Measurements from ENCODE around the gene TRAPPC8. TPM values are rescaled to one million over a fixed set of nuclear protein-coding genes. Genes with fewer than 3 reads are reported as not detected.
A peak's percentile ranks its signal among the peaks of the same experiment; 100 is the strongest.

TRAPPC8 gene
- 38.0 and 40.1 TPM in 2 replicates for total RNA-seq (2022)
- Bru-seq, nascent RNA: percentile 90 among the genes with signal in this experiment
- percentile 82 among the genes with signal in this experiment for BruChase-seq, experiment 1, labeled RNA remaining after a 6-hour chase
- percentile 85 among the genes with signal in this experiment for BruChase-seq, experiment 2, labeled RNA remaining after a 2-hour chase
- long read RNA-seq, full-length matches to known transcripts: 1 of 4 reads
- long read RNA-seq, partial matches to known transcripts: 1 of 4 reads
- long read RNA-seq, other reads (novel, unspliced or antisense): 2 of 4 reads

GRCh38 chr18:31942999-31943877 lies at the start of gene TRAPPC8:
TSS of gene TRAPPC8 (minus strand) at chr18:31943128. CDS start at chr18:31942764, 364 bp downstream.
- Mint-ChIP-seq H3K27me3 (ENCODE audit: unreplicated experiment) (no peaks in the 10 kb centered on the region), H3K36me3 (ENCODE audit: insufficient read depth, unreplicated experiment) (peaks cover 35% of the 10 kb centered on the region), H3K9me3 (ENCODE audit: low read depth, unreplicated experiment) (peaks cover 3% of the 10 kb centered on the region), H3K4me1 (ENCODE audit: low read depth, unreplicated experiment) (peaks cover 33% of the 10 kb centered on the region), H3K27ac (ENCODE audit: unreplicated experiment) (peak within 1 kb of the TSS; percentile 99), H3K4me3 (ENCODE audit: low read depth, unreplicated experiment) (peak within 1 kb of the TSS; percentile 99)
- intact Hi-C loops (cut with micrococcal nuclease; ENCODE audit: unreplicated experiment): loop anchor here (5.0 kb wide), 1 partner anchor 149 kb away; the partner anchor contains the start of gene RNF138
- CTCF ChIA-PET: interaction anchor here (0.7 to 2.4 kb wide), 8 partner anchors 12 to 527 kb away, joined by 3 to 10 read pairs (median 4); partner anchors contain the start of gene GAREM1
- no peak for TF ChIP-seq CTCF (IDR thresholded peaks at IDR 0.05; ENCODE audit: unreplicated experiment)
- peak; percentile 98 for DNase-seq
- TSS peak; percentile 95 for BruUV-seq (replicated peaks)

- Mint-ChIP-seq H3K27ac (ENCODE audit: unreplicated experiment) (no peak overlapping the region), H3K36me3 (ENCODE audit: insufficient read depth, unreplicated experiment) (no peaks in the 10 kb centered on the region), H3K27me3 (ENCODE audit: unreplicated experiment) (no peaks in the 10 kb centered on the region), H3K9me3 (ENCODE audit: low read depth, unreplicated experiment) (no peaks in the 10 kb centered on the region), H3K4me1 (ENCODE audit: low read depth, unreplicated experiment) (no peaks in the 10 kb centered on the region), H3K4me3 (ENCODE audit: low read depth, unreplicated experiment) (no peak overlapping the region)
- BruUV-seq (replicated peaks): no TSS peak
- CTCF ChIA-PET: no interaction called here
- DNase-seq: no peak
- intact Hi-C loops (cut with micrococcal nuclease; ENCODE audit: unreplicated experiment): no loop called here
- TF ChIP-seq CTCF (IDR thresholded peaks at IDR 0.05; ENCODE audit: unreplicated experiment): no peak
Observed at GRCh38 chr18:31990823-31991222, 47.9 kb upstream of the TRAPPC8 start.

- Mint-ChIP-seq H3K4me1 (ENCODE audit: low read depth, unreplicated experiment) (no peaks in the 10 kb centered on the region), H3K4me3 (ENCODE audit: low read depth, unreplicated experiment) (no peak overlapping the region), H3K27ac (ENCODE audit: unreplicated experiment) (no peak overlapping the region), H3K9me3 (ENCODE audit: low read depth, unreplicated experiment) (peaks cover under 1% of the 10 kb centered on the region), H3K36me3 (ENCODE audit: insufficient read depth, unreplicated experiment) (no peaks in the 10 kb centered on the region), H3K27me3 (ENCODE audit: unreplicated experiment) (no peaks in the 10 kb centered on the region)
- no TSS peak for BruUV-seq (replicated peaks)
- no peak for DNase-seq
- TF ChIP-seq CTCF (IDR thresholded peaks at IDR 0.05; ENCODE audit: unreplicated experiment): no peak
- intact Hi-C loops (cut with micrococcal nuclease; ENCODE audit: unreplicated experiment): no loop called here
- CTCF ChIA-PET: no interaction called here
Observed at GRCh38 chr18:31983976-31984375, 41.0 kb upstream of the TRAPPC8 start.

GRCh38 chr18:31983020-31983419 lies 40.1 kb upstream of the TRAPPC8 start:
- no peak overlapping the region for H3K27ac Mint-ChIP-seq (ENCODE audit: unreplicated experiment)
- CTCF ChIA-PET: no interaction called here
- no peak for TF ChIP-seq CTCF (IDR thresholded peaks at IDR 0.05; ENCODE audit: unreplicated experiment)
- no peaks in the 10 kb centered on the region for H3K27me3 Mint-ChIP-seq (ENCODE audit: unreplicated experiment)
- H3K36me3 Mint-ChIP-seq (ENCODE audit: insufficient read depth, unreplicated experiment): no peaks in the 10 kb centered on the region
- H3K9me3 Mint-ChIP-seq (ENCODE audit: low read depth, unreplicated experiment): peaks cover 3% of the 10 kb centered on the region
- H3K4me3 Mint-ChIP-seq (ENCODE audit: low read depth, unreplicated experiment): no peak overlapping the region
- no peaks in the 10 kb centered on the region for H3K4me1 Mint-ChIP-seq (ENCODE audit: low read depth, unreplicated experiment)
- no TSS peak for BruUV-seq (replicated peaks)
- intact Hi-C loops (cut with micrococcal nuclease; ENCODE audit: unreplicated experiment): no loop called here
- no peak for DNase-seq

All from Calu3 (cell line).